GM21360 (cell line): Measurements from ENCODE around the gene SHISA7.
"Not testable (repeated sequence)": the region's sequence is repeated elsewhere in the genome, so short reads cannot be mapped to it uniquely, and the experiment has no call there.

Experiments
- ATAC-seq: cut with Tn5 transposase; IDR thresholded peaks from one replicate; pipeline ENCODE4 v1.9.1; 2021; ENCODE audit warnings: mild to moderate bottlenecking, moderate library complexity; ENCODE audit not compliant: unreplicated experiment

SHISA7 gene

DNA sequence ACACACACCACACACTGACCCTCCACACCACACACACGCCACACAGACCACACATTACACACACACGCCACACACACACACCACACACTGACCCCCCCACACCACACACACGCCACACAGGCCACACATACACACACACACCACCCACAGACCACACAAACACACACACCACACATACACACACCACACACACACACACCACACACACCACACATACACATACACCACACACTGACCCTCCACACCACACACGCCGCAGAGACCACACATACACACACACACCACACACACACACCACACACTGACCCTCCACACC lies 5.0 kb upstream of the SHISA7 start:
- ATAC-seq = not testable (repeated sequence)

DNA sequence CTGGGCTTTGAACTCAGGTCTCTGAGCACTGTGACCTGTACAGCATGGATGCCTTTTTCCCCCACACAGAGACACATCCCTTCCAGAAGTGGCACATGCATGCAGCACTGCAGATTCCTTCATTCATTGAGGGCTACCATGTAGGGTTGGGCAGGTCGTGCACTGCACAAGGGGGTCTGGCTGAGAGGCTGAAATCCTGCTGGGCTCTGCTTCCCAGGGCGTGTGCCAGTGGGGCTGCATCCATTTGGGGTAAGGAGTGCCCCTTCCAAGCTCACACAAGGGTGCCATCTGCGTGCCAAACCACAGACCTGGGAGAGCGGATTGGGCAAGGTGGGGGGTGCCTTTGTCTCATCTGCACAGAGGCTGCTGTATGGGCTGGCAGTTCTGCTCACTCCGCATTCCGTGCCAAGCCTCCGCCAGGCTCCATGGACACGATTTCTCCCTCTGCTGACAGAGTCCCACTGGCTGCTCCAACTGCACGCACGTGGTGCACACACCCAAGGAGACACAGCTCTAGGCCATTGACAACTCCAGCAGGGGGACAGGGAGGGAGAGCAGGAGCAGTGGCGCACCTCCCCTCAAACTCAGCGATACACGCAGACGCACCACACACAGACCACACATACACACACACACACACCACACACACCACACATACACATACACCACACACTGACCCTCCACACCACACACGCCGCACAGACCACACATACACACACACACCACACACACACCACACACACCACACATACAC lies 4.5 kb upstream of the SHISA7 start:
- no peak for ATAC-seq

DNA sequence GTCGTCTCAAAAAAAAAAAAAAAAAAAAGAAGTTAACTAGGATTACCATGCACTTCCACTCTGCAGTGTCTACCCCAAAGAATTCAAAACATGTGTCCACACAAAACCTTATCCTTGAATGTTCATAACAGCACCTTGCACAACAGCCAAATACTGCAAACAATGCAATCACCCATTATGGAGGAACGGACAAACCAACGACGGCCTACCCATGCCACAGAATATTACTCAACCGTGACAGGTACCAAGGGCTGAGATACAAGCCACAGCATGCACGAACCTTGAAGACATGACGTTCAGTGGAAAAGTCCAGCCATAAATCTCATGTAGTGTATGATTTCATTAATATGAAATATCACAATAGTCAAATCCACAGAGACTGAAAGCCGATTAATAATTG lies 3.0 kb upstream of the SHISA7 start:
- no peak for ATAC-seq

DNA sequence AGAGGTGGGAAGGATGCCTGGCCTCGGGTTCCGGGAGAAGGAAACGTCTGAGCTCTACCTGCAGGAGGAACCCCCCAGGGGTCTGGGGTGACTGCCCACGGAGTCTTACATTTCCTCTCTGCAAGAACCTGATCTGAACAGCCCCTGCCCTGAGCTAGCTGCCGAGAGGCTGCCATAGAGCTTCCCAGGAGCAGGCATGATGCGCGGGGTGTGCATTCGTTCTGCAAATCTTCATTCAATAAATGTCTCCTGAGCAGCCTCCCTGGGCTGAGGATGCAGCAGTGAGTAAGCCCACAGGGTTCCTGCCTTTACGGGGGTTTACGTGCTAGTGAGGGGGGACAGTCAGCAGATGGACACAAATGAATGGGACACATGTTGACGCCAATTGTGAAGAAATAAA lies 1.5 kb upstream of the SHISA7 start:
- ATAC-seq = no peak

DNA sequence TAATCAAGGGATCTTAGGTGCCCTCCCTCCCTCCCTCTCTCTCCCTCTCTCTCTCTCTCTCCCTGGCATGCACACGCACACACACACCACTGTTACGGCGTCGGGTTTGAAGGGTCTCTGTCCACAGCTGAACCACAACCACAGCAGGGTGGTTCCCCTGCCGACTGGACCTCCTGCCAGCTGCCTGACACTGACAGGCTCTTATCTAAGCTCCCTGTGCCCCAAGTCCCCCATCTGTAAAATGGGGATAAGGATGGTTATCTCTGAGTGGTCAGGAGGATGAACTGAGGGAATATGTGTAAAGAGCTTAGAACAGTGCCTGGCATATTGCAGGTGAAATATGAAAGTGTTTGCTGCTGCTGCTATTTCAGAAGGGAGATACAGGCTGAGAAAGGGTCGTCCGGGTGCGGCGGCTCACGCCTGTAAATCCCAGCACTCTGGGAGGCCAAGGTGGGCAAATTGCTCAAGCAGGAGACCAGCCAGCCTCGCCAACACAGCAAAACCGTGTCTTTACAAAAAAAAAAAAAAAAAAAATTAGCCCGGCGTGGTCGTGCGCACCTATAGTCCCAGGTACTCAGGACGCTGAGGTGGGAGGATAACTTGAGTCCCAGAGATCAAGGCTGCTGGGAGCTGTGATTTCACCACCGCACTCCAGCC lies 852 bp upstream of the SHISA7 start:
- ATAC-seq = no peak

DNA sequence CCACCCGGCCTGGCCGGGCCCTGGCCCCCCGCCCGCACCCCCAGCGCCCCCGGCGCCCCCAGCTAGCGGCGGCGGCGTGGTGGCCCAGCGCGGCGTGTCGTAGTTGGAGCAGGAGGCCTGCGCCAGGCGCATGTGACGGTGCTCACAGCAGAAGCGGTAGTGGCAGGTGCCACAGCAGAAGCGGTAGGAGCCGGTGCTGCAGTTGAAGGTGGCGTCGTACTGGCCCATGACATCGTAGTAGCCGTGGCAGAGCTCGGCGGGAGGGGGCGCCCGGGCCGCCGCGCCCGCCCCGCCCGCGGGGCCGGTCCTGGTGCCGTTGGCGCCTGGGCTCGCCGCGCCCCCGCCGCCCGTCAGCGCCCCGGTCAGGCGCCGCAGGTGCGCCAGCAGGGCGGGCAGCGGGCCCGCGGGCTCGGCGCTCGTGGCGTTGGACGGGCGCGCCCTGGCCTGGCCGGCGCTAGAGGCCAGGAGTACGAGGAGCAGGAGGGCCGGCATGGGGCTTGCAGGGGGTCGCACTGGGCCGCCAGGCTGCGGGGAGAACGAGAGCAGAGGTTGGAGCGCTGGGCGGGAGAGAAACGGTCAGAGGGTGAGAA lies 633 bp downstream of the SHISA7 start:
- ATAC-seq = no peak

DNA sequence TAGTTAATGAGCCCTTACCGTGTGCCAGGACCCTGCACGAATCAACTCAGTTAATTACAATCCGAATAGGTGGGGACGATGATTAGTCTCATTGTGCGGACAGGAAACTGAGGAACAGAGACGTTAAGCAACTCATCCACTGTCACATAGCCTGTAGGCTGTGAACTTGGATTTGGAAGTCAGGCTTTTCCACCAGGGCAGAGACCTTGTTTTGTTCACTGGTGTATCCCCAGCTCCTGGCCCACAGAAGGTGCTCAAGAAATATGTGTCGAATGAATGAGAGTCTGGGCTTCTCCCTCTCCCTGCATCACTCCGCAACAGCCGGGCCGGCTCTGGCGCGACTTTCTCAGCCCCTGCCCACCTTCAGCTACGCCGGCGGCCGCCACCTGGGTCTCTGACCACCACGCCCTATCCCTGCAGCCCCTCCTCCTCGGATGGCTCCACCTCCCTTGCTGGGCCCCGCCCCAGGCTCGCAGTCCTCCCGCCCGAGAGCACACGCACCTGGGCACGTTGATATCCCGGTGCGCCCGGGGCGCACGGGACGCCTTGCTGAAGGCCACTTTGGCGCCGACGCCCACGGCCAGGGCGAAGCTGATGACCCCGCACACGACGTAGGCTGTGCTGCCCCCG lies 1.3 kb downstream of the SHISA7 start:
- no peak for ATAC-seq

DNA sequence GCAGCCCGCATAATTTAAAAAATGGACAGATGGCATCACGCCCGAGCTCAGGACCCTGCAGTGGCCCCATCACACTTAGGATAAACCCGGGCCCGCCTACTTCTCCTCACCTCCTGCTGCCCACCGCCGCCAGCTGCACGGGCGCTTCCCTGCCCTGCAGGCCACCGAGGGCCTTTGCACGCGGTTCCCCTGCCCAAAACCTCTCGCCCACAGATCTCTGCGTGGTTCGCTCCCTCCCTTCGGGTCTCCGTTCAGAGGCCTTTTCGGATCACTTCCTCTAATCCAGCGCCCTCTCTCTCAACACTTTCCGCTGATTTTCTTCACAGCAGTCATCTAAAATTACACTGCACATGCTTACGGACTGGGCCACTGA lies 1.8 kb downstream of the SHISA7 start:
- no peak for ATAC-seq

DNA sequence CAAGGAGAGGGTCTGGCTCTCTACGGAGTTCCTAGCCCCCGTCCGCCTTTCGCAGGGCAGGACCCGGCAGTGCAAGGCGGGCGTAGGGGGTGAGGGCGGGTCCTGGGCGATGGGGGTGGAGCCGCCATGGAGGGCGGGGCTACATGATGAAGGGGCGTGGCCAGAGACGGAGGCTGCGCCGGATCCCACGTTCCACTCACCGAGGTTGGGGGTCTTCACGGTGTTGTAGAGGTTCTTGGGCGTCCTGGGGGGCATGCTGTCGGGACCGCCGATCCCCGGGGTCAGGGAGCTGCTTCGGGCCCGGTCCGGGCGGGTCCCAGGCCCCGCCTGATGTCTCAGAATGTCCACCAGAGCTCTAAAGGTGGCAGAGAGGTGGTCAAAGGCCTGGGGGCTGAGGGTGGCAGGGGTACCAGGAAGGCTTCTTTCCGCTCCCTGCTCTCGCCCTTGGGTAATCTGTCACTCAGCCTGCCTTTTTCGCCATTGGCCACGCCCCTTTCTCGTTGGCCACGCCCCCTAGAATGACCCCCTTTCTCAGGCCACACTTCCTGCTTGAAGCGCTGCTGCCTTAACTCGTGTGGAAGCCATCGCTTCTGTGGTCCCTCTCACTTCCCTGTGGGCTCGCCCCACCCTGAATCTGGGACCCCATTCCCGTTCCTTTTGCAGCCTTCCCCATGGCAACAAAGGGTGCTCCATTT lies 2.5 kb downstream of the SHISA7 start:
- ATAC-seq = no peak

DNA sequence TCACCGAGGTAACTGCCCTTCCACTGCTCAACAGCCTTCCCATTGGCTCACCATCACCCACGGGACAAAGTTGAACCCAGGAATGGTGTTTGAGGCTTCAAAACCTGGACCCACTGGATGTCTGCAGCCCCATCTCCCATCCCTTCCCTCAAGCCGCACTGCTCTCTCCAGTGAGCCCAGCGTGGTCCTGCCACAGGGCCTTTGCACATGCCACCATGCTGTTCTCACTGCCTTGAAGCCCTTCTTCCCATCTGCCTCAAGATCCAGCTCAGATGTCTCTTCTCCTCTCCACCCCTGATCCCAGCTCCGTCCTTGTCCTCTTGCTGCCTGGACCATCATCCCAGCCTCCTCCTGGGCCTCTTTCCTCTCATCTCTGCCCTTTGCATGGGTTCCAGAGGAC lies 4.0 kb downstream of the SHISA7 start:
- ATAC-seq = no peak

DNA sequence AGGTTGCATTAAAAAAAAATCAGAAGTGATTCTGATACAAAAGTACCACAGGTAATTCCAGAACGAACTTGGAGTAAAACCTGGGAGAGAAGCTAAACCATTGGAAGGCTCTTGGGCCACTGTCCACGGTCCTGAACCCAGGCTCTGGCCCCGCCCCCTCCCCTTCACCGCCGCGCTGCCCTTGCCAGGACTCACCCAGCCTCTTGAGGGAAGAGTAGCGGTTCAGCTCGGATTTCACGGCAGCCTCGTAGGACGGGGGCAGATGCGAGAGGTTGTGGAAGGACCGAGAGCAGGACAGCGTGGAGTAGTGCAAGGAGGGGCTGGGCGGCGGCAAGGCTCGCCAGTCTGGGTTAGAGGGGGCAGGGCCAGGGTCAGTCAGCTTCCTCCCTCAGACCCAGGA lies 5.7 kb downstream of the SHISA7 start:
- ATAC-seq = no peak

DNA sequence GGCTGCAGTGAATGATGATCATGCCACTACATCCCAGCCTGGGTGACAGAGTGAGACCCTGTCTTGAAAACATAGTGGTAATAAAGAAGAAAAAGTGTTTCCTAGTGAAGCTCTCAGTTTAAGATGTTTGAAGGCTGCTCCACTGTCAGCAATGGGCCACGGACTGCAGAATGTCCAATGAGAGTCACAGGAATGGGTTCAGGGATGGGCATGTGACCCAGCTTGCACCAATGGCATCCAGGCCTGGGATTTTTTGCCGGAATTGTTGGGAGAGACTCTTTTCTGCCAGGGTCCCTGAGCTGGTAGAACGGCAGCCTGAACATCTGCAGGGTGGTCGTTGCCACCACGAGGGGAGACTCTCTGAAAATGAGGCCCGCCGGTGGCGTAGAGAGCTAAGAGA lies 6.3 kb downstream of the SHISA7 start:
- ATAC-seq = no peak

DNA sequence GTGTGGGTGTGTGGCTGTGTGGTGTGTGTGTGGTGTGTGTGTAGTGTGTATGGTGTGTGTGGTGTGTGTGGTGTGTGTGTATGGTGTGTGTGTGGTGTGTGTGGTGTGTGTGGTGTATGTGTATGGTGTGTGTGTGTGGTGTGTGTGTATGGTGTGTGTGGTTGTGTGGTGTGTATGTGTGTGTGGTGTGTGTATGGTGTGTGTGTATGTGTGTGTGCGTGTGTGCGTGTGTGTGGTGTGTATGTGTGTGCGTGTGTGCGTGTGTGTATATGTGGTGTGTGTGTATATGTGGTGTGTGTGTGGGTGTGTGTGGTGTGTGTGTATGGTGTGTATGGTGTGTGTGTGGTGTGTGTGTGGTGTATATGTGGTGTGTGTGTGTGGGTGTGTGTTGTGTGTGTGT lies 8.1 kb downstream of the SHISA7 start:
- ATAC-seq = no peak

DNA sequence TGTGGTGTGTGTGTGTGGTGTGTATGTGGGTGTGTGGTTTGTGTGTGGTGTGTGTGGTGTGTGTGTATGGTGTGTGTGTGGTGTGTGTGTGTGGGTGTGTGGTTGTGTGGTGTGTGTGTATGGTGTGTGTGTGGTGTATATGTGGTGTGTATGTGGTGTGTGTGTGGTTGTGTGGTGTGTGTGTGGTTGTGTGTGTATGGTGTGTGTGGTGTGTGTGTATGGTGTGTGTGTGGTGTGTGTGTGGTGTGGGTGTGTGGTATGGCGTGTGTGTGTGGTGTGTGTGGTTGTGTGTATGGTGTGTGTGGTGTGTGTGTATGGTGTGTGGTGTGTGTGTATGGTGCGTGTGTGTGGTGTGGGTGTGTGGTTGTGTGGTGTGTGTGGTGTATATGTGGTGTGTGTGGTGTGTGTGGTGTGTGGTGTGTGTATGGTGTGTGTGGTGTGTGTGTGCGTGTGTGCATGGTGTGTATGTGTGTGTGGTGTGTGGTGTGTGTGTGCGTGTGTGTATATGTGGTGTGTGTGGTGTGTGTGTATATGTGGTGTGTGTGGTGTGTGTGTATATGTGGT lies 8.7 kb downstream of the SHISA7 start:
- ATAC-seq = no peak

DNA sequence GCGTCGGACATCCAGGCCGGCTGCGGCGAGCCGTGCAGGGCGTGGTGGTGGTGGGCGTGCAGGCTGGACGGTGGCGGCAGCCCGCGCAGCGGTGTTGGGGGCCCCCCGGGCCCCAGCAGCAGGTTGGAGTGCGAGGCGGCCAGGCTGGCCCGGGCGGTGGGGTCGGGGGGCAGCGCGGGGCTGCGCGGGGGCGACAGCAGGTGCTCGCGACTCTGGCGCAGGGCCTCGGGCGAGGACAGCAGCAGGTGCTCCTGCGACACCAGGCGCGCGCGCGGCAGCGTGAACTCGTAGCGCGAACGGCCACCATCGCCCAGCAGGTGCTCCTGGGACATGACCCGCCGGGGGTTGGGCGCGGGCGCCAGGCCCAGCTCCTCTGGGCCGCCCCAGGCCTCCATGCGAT lies 9.8 kb downstream of the SHISA7 start:
- no peak for ATAC-seq

DNA sequence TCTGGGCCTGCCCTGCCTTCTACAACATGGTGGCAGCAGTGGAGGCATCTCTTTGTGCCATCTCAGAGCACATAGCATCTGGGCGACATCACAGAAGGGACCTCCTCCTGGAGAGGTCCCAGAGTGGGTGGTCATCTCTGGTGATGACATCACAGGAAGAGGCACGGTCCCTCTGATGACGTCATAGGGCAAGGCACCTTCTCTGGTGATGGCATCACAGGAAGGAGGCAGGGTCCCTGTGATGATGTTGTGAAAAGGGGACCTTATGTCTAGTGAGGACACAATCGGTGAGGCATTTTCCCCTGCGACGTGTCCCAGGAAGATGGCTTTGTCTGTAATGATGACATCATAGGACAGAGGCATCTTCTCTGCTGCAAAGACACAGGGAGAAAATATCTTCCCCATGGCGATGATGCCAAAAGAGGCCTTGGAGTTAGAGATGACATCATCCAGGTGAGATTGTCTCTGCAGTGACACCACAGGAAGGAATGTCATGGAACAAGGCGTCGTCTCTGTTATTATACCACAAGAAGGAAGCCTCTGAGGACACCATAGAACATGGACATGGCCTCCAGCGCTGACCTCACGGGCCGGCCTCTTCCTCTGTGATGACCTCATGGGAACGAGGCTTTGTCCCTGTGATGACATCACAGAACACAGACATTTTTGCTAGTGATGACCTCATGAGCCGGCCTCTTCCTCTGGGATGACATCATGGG lies 10.7 kb downstream of the SHISA7 start:
- ATAC-seq = no peak

DNA sequence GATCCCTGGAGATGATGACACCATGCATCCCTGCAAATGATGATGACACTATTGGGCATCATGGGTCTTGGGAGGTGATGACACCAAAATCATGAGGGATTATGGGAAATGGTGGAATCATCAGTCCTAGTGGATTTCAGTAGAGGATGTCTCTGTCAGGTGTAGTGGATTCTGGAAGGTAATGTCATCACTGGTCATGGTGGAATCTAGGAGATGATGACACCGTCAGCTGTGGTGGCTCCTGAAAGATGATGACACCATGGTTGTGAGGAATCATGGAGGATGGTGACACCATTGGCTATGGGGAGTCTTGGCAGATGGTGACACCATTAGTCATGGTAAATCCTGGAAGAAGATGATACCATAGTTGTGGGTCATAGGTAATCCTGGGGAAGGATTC lies 11.9 kb downstream of the SHISA7 start:
- ATAC-seq = no peak

DNA sequence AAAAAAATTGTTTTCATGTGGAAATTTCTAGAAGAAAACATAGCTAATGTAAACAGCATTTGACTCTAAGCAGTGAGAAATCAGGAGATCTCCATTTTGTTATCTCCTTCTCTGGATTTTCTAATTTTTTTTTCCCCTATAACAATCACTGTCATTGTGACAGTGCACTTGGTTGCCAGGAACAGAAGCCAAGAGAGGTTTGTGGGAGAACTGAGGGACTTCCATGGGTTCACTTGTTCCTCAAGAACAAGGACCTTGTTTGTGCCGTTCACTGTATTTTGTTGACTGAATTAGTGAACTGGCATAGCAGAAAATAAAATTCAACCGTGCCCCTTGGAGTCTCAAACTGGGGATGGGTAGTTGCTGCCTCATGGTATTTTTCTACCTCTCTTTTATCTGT lies 17.1 kb downstream of the SHISA7 start:
- ATAC-seq = no peak

DNA sequence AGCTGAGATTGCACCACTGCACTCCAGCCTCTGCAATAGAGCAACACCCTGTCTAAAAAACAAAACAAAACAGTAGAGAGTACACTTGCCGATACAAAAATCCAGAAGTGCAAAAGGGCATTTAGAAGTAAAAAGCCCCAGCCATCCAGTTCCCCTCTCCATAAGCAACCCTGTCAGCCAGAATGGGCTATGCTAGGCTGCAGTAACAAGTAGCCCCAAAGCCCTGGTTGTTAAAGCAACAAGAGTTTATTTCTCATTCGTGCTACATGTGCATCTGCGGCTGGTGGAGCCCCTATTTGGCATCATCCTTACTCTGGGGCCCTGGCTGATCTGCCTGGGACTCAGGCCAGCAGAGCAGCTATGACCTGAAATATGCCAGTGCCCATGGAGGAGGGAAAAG lies 18.6 kb downstream of the SHISA7 start:
- no peak for ATAC-seq

DNA sequence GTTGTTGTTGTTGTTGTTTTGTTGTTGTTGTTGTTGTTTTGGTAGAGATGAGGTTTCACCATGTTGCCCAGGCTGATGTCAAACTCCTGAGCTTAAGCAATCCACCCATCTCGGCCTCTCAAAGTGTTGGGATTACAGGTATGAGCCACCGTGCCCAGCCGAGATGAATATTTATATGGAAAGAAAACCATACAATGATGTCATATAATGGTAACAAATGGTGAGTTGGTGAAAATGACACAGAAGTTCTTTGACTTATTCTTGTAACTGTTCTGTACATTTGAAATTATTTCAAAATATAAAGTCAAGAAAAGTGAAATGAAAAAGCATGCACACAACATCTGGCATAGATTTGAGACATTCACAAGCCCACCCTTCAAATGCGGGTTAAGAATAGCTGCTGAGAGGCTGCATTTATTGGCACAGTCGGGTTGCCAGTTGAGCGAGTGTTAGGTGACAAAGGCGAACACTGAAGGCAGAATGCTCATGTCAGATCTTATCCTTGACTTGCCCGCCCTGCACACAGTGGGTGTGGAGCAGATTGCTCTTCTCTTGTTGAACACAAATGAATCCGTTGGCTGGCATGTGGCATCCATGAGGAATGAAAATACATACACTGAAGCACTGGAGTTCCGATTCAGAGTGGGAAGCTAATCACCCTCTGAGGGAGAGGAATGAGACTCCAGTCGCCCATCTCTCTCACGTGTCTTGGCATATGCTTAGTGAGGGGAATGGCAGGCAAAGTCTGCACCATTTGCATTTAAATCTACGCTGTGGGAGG lies 19.7 kb downstream of the SHISA7 start:
- ATAC-seq = no peak
